SK-N-SH treated with all-trans-retinoic acid at 6 μM for 48 hours (cell line): ENCODE results near the gene SCAF4.

Source experiments
- ATAC-seq: fragments of 200-7000 bp; cut with Tn5 transposase; 3 replicates; pipeline ENCODE4 v1.9.1; 2020; ENCODE audit warnings: mild to moderate bottlenecking, moderate library complexity
- ARNTL ChIP-seq: fragments of 450-650 bp; formaldehyde crosslinking; IDR thresholded peaks from 2 replicates; pipeline ENCODE4 v1.5.0; 2020; ENCODE audit warnings: low read depth, mild to moderate bottlenecking, moderate library complexity, borderline replicate concordance
- BACH2 ChIP-seq: fragments of 250-450 bp; sonication (Bioruptor Pico); IDR thresholded peaks from 2 replicates; pipeline ENCODE4 v1.9.0; 2021; ENCODE audit warnings: mild to moderate bottlenecking, borderline replicate concordance
- CREB5 ChIP-seq: fragments of 250-450 bp; sonication (Bioruptor Pico); IDR thresholded peaks from 2 replicates; pipeline ENCODE4 v1.5.1; 2020; ENCODE audit warnings: low read depth, mild to moderate bottlenecking, moderate library complexity
- CSDC2 ChIP-seq: fragments of 250-450 bp; sonication (Bioruptor Pico); IDR thresholded peaks from 2 replicates; pipeline ENCODE4 v1.5.0; 2020; ENCODE audit warnings: mild to moderate bottlenecking, moderate library complexity
- CSRNP3 ChIP-seq: fragments of 250-450 bp; sonication (Bioruptor Pico); IDR thresholded peaks from 2 replicates; pipeline ENCODE4 v1.5.1; 2021; ENCODE audit warnings: mild to moderate bottlenecking, moderate library complexity
- ESRRG ChIP-seq: fragments of 250-450 bp; sonication (Bioruptor Pico); IDR thresholded peaks from 2 replicates; pipeline ENCODE4 v1.6.1; 2021; ENCODE audit warnings: mild to moderate bottlenecking
- GLIS3 ChIP-seq: fragments of 250-450 bp; sonication (Bioruptor Pico); IDR thresholded peaks from 2 replicates; pipeline ENCODE4 v1.5.0; 2020; ENCODE audit warnings: mild to moderate bottlenecking, moderate library complexity
- ISL1 ChIP-seq: fragments of 250-450 bp; sonication (Bioruptor Pico); IDR thresholded peaks from 2 replicates; pipeline ENCODE4 v2.1.2; 2022; ENCODE audit warnings: mild to moderate bottlenecking, moderate library complexity
- OSR1 ChIP-seq: fragments of 250-450 bp; sonication (Bioruptor Pico); IDR thresholded peaks from 2 replicates; pipeline ENCODE4 v1.8.0; 2022; ENCODE audit warnings: moderate library complexity, mild to moderate bottlenecking, inconsistent platforms
- PATZ1 ChIP-seq: fragments of 250-450 bp; sonication (Bioruptor Pico); IDR thresholded peaks from 2 replicates; pipeline ENCODE4 v1.8.0; 2020; ENCODE audit warnings: mild to moderate bottlenecking, moderate library complexity, borderline replicate concordance
- POU6F1 ChIP-seq: fragments of 250-450 bp; sonication (Bioruptor Pico); IDR thresholded peaks from 2 replicates; pipeline ENCODE4 v1.8.0; 2021; ENCODE audit warnings: low read depth, mild to moderate bottlenecking, moderate library complexity, borderline replicate concordance
- PPARA ChIP-seq: fragments of 250-450 bp; sonication (Bioruptor Pico); IDR thresholded peaks from 2 replicates; pipeline ENCODE4 v1.5.0; 2020; ENCODE audit warnings: mild to moderate bottlenecking, borderline replicate concordance
- RARB ChIP-seq: fragments of 250-450 bp; sonication (Bioruptor Pico); IDR thresholded peaks from 2 replicates; pipeline ENCODE4 v1.8.0; 2021; ENCODE audit warnings: mild to moderate bottlenecking, moderate library complexity
- SNAI2 ChIP-seq: fragments of 250-450 bp; sonication (Bioruptor Pico); IDR thresholded peaks from 2 replicates; pipeline ENCODE4 v1.5.0; 2020; ENCODE audit warnings: mild to moderate bottlenecking, moderate library complexity
- TCF4 ChIP-seq: fragments of 250-450 bp; sonication (Bioruptor Pico); IDR thresholded peaks from 2 replicates; pipeline ENCODE4 v1.8.0; 2021; ENCODE audit warnings: mild to moderate bottlenecking, moderate library complexity, borderline replicate concordance
- TOX ChIP-seq: fragments of 250-450 bp; sonication (Bioruptor Pico); IDR thresholded peaks from 2 replicates; pipeline ENCODE4 v1.8.0; 2021; ENCODE audit warnings: mild to moderate bottlenecking, moderate library complexity, borderline replicate concordance
- ZC3H10 ChIP-seq: fragments of 250-450 bp; sonication (Bioruptor Pico); IDR thresholded peaks from 2 replicates; pipeline ENCODE4 v1.5.1; 2021; ENCODE audit warnings: mild to moderate bottlenecking, moderate library complexity
- ZFP30 ChIP-seq: fragments of 450-650 bp; formaldehyde crosslinking; IDR thresholded peaks from 2 replicates; pipeline ENCODE4 v1.5.0; 2022; ENCODE audit warnings: mild to moderate bottlenecking, moderate library complexity
- ZNF70 ChIP-seq: fragments of 450-650 bp; formaldehyde crosslinking; IDR thresholded peaks from 2 replicates; pipeline ENCODE4 v1.5.0; 2020; ENCODE audit warnings: mild to moderate bottlenecking, moderate library complexity
- ZNF8 ChIP-seq: fragments of 450-650 bp; formaldehyde crosslinking; IDR thresholded peaks from 2 replicates; pipeline ENCODE4 v1.5.0; 2020; ENCODE audit warnings: mild to moderate bottlenecking, moderate library complexity

The SCAF4 gene

GRCh38 chr21:31650930-31651329 is 81.0 kb downstream of the SCAF4 start:
- no peak for TF ChIP-seq RARB (CRISPR knock-in tag)
- no peak for TF ChIP-seq BACH2
- TF ChIP-seq ZFP30 (CRISPR knock-in tag) = no peak
- TF ChIP-seq ZNF70 (CRISPR knock-in tag) = no peak
- TF ChIP-seq GLIS3 = no peak
- no peak for TF ChIP-seq CSDC2 (CRISPR knock-in tag)
- no peak for TF ChIP-seq CREB5 (CRISPR knock-in tag)
- no peak for TF ChIP-seq ARNTL (CRISPR knock-in tag)
- no peak for TF ChIP-seq TCF4 (CRISPR knock-in tag)
- TF ChIP-seq POU6F1 (CRISPR knock-in tag) = no peak
- TF ChIP-seq, all 23 proteins: peak for 0
- no peak for ATAC-seq

- TF ChIP-seq ZNF8 (CRISPR knock-in tag) (no peak), ZNF70 (CRISPR knock-in tag) (no peak), PPARA (CRISPR knock-in tag) (no peak), ZC3H10 (CRISPR knock-in tag) (no peak)
- no peak for ATAC-seq
Observed at GRCh38 chr21:31647650-31648049, 84.3 kb downstream of the SCAF4 start.

GRCh38 chr21:31644643-31645042 is 87.3 kb downstream of the SCAF4 start:
- TF ChIP-seq BACH2 (no peak), TOX (CRISPR knock-in tag) (no peak), RARB (CRISPR knock-in tag) (no peak)
- TF ChIP-seq, all 23 proteins: peak for 0
- no peak for ATAC-seq

GRCh38 chr21:31641416-31641922 is 90.4 kb downstream of the SCAF4 start:
- ATAC-seq = no peak
- TF ChIP-seq TCF4 (CRISPR knock-in tag) (no peak), SNAI2 (CRISPR knock-in tag) (no peak), CSRNP3 (CRISPR knock-in tag) (no peak), POU6F1 (CRISPR knock-in tag) (no peak), ISL1 (CRISPR knock-in tag) (no peak), PPARA (CRISPR knock-in tag) (no peak), RARB (CRISPR knock-in tag) (no peak), GLIS3 (no peak), OSR1 (CRISPR knock-in tag) (no peak)

GRCh38 chr21:31636874-31637273 is 95.0 kb downstream of the SCAF4 start:
- ATAC-seq = no peak
- no peak for TF ChIP-seq BACH2

GRCh38 chr21:31634993-31635392 is 96.9 kb downstream of the SCAF4 start:
- no peak for ATAC-seq
- TF ChIP-seq RARB (CRISPR knock-in tag) (no peak), CREB5 (CRISPR knock-in tag) (no peak), POU6F1 (CRISPR knock-in tag) (no peak), GLIS3 (no peak), SNAI2 (CRISPR knock-in tag) (no peak), ESRRG (CRISPR knock-in tag) (no peak), BACH2 (no peak), ZFP30 (CRISPR knock-in tag) (no peak), ZNF70 (CRISPR knock-in tag) (no peak), ARNTL (CRISPR knock-in tag) (no peak), PATZ1 (CRISPR knock-in tag) (no peak), OSR1 (CRISPR knock-in tag) (no peak)
